Glomerular endothelial cell (primary cell): ENCODE data around the gene CFDP1. TPM values are rescaled to one million over a fixed set of nuclear protein-coding genes. Genes with fewer than 3 reads are reported as not detected.

Source experiments
- DNase-seq: peaks from one replicate; pipeline ENCODE4 v3.0.0-alpha.2; 2011; ENCODE audit warnings: low read depth, low spot score; ENCODE audit errors: extremely low read depth
- total RNA-seq: library from RNA; depleted of rRNA; stranded (reverse); fragments of >200 nt; gene quantifications from 2 replicates; pipeline ENCODE4 v1.2.3, GENCODE V29; 2015

CFDP1 gene
- total RNA-seq, 1 donor from 2014 or later = 74.8 TPM

DNA sequence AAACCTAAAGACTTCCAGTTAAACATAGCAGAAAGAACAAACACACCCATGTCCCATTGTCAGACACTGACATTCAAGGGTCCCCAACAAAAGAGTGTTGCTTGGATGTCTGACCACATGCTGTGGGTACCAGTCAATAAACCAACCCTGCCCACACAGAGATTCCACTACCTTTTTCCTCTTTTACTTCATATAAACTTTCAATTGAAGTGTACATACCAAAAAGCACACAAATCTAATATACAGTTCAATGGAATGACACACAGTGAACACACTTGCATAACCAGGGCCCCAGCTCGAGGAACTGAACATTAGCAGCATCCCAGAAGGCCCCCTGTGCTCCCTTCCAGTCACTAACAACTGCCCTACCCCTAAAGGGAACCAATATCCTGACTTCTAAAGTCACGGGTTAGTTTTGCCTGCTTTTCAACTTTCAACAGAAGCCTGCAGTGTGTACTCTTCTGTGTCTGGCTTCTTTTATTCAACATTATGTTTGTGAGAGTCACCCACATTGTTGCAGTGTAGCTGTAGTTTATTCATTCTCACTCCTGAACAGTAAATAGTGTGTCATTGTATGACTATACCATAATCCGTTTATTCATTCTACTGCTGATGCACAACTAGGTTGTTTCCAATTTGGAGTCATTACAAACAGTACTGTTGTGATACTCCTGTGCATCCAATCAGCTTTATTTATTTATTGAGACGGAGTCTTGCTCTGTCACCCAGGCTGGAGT lies 18.0 kb downstream of the CFDP1 start:
- DNase-seq = no peak

DNA sequence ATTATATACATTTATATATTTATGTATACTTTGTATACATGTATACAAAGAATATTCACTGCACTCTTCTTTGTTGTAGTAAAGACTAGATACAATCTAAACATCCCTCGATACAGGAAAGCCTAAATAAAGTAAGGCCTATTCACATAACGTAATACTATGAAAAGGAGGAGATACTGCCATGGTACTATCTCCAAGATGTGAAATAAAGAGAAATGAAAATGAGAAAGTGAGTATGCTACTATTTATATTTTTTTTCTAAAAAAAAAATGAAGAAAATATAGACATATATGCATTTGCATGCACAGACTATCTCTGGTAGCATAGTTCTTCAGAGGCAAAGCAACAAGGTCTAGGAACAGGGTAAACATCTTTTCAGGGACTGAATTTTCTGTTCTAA lies 19.4 kb downstream of the CFDP1 start:
- no peak for DNase-seq

DNA sequence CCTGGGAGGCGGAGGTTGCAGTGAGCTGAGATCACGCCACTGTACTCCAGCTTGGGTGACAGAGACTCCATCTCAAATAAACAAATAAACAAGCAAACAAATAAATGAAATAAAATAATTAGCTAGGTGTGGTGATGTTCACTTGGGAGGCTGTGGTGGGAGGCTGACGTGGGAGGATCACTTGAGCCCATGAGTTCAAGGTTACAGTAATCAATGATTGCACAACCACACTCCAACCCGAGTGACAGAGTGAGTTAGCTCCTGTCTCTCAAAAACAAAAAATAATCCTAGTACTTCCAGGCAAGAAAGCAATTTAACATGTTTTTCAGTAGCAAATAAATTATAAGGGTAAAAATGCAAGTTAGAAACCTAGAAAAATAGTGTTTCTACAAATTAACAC lies 26.4 kb downstream of the CFDP1 start:
- DNase-seq = no peak

DNA sequence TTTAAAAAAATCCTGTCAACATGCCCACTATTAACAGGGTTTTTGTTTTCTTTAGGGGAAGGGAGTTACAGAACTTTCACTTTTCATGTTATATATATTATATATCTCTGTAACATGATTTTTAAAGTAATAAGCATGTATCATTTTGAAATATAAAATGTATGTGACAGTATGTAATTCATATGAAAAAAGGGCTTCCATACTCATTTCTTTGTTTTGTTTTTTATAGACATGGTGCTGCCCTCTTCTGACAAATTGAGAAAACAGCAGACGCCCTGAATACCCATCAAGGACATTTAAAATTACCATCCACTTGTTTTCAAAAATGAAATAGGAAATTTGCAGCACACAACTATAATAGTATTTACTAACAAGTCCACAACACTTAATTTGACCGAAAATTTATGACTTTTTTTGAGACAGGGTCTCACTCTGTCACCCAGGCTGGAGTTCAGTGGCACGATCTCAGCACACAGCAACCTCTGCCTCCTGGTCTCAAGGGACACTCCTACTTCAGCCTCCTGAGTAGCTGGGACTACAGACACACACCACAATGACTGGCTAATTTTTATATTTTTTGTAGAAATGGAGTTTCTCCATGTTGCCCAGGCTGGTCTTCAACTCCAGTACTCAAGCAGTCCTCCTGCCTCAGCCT lies 30.4 kb downstream of the CFDP1 start:
- no peak for DNase-seq

DNA sequence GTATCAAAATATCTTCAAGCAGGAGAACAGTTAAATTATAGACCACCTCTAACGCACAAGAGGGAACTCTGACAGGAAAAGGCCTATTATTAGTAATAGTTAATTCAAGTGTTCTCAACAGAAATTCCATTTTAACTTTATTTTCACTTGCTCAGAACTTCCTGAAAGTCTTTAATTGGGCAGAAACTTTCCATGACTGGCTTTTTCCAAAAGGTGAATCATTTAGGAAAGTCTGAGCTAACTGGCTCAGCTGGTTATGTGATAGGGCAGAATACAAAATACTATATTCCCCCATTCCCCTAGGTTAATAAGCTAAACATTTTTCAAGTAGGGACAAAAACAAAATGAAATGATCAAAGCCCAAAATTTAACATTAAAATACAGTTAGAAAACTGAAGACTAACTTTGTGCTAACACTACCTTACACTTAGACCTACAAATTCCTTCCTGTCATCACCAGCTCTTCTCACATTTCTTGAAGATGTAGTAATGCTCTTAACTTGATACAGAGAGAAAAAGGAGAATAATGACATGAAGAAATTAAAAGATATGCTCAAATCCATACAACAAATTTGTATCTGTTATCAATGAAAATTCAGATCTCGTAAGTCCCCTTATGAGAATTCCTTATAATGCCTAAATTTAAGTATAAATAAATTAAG lies 31.0 kb downstream of the CFDP1 start:
- peak; percentile 82 for DNase-seq

DNA sequence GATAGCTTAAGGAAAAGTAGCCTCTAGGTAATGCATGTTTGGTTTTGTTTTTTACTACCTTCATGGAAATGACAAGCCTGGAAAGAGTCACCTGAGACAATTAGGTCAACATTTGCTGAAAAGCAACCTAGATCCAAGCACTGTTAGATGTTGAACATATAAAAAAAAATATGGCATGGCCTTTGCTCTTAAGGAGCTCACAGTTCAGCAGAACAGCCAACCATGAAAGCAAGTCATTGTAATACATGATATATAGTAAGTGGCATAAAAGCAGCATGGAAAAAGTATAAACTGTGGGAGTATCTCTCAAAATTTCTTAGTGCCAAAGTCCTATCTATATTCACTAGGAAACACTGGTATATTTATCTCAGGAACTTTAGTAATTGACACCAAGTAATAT lies 31.6 kb downstream of the CFDP1 start:
- no peak for DNase-seq

DNA sequence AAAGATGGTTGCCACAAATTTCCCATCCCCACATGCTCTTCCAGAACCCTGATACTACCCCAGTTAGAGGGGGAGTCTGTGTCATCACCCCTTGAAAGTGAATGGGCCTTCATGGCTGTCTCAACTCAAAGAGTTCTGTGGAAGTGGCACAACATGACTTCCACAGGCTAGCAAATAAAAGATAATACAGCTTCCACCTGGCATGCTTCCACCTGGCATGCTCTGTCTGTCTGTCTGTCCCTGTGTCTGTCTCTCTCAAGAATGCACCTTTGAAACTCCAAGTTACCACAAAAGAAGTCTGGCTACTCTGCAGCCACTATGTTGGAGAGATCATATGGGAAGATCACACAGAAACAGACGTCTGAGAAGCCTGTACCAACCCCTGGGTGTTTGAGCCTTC lies 35.0 kb downstream of the CFDP1 start:
- DNase-seq = no peak

DNA sequence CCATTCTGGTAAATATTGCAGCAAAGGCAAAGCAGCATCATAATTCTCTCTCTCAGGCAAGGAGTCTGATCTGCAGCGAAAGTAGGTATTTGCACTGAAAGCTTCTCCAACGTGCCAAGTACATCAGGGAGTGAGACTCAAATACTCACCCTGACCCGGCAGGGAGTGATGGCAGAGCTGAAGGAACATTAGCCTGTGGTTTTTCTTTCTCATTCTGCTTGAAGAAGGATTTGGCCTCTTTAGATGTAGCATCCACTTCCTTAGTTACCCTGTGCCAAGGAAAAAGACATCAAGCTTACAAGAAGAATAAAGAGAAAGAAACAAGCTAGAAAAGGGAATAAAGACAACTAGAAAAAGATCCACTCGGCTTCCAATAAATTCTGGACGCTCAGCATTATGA lies 38.4 kb downstream of the CFDP1 start:
- no peak for DNase-seq

DNA sequence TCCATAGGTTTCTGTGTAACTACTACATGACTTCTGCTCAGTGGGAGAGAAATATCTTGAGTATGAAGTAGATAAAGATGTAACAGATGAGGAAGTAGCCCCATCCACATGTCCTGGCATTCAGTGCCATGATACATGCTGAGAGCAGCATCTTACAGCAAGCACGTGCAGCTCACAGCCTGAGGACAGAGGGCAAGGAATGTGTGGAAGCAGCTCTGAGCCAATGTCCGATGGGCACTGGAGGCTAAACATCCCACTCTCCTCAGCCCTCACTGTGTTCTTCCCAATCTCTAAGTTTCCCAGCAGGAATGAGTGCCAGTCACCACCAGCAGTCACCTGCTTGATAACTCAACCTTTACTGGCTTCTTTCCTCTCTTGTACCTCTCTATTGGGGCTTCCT lies 40.4 kb downstream of the CFDP1 start:
- no peak for DNase-seq

DNA sequence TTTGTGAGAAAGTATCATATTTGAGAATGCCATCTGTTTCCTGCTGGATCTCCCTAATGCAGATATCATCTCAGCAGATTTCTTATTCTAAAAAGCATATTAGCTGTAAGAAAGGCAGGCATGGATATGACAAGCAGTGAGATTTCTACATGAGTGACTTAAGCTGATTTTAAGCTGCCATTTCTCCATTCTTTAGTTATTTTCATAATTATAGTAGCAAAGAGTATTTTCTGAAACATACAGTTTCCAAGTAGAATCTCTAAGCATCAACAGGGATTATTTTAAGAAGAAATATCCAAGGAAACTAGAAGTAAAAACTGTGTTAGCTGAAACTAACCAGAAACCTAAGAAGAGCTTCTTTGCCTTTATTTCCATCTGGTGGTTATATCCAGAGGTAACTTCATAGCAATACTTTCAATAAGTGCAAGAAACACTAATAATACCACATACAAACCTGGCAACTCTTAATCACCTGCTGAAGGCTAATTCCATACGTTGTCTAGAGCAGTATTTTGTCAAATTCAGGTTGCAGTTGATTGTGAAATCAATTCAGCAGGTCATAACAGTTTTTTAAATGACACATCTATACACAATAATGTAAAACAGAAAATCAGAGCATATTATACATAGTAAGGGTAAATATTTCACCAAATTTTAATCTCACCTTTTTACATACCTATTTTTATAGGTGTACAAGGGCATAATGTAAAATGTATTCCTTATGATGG lies 42.2 kb downstream of the CFDP1 start:
- no peak for DNase-seq

DNA sequence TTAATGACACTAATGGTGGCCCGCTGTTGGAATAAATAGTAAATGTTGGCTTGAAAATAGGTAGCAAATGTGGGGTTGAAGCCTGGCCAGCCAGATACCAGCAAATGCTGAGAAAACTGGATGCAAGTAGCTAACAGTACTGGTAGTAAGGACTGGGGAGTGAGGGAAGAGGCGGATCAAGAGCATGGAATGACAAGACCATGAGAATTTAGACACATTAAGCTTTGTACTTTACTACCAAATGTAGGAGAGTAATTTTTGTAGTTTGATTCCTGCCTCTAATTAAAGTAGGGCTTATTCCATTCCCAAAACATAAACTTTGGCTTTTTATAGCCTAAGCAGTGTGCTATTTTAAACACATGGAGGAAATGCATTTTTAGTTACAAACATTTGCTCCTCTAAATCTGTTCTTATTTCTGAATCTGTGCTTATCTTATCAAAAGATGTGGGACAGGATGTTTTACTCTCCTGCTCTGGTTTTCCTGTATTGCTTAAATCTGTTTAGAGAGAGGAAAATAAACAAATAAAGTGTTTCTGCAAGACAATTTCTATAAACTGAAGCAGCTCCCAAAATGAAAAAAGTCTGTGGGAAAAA lies 44.1 kb downstream of the CFDP1 start:
- DNase-seq = no peak

DNA sequence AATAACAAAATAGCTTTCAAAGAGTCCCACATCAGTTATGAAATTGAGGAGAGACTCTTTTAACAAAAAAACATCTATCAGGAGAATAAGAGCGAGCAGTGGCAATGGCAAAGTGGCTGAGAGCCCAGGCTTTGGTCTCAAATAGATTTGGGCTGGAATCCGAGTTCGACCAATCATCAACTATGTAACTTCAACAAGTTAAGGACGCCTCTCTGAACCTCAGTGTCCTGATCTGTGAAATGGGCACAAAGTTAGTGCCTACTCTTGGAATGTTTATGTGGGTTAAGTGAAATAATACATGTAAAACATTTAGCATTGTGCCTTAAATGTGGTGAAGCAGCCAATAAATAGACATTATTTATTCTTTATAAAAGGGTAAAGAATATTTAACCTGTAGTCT lies 45.4 kb downstream of the CFDP1 start:
- DNase-seq = no peak

DNA sequence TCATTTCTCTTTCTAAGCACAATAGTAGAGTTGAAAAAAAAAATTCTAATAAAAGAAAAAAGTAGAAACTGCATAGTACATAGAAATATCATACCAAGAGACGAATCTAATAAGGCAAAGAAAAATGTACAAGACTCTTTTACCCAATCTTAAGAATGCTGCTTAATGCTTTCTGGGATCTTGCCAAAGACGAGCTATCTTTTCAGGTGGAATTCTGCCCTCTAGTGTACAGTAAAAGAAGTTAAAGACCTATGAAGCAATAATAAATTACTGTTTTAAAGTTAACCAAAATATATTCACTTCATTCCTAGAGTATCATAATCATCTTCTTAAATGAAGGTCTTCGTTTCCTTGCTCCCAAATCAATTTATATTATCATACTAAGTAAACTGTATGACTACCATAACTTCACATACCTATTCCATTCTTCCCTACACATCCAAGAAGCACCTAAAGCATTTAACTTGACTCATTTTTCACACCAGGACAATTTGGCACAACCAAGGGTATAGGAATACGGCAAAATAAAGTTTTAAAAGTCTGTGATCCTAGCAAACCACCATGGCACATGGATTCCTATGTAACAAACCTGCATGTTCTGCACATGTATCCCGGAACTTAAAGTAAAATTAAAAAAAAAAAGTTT lies 47.7 kb downstream of the CFDP1 start:
- DNase-seq = peak; percentile 76

DNA sequence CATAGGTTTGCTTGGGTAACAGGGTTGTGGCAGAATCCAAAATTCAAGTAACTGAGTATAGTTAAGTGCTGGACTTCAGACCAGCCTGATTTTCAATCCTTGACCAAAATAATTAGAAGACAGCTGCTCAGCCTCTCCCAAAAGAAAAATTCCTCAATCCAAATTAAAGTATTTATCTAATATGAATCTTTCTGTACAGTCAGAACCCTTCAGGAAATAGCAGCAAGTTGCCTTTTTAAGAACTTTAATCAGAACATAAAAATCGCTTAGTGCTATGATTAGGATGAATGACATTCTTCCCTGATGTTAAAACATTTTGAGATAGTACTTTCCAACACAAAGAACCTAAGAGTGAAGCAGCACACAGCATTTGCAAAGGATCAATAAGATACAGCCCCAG lies 50.2 kb downstream of the CFDP1 start:
- DNase-seq = no peak

DNA sequence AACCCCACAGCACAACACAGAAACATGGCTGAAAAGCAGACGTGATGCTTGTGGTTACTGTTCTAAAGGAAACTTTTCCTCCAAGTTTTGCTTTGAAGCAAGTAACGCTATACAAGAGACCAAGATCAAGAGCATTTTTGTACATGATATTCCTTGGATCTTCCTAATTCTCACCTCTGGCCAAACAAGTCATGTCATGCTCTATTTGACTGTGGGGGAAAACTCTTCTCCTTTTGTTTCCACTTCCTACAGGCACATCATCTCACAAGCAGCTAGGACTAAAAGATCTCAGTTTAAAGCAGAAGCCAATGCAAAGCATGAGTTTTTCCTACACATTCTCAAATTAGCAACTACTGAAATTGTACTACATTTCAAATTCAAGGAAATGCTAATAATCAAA lies 50.7 kb downstream of the CFDP1 start:
- no peak for DNase-seq

DNA sequence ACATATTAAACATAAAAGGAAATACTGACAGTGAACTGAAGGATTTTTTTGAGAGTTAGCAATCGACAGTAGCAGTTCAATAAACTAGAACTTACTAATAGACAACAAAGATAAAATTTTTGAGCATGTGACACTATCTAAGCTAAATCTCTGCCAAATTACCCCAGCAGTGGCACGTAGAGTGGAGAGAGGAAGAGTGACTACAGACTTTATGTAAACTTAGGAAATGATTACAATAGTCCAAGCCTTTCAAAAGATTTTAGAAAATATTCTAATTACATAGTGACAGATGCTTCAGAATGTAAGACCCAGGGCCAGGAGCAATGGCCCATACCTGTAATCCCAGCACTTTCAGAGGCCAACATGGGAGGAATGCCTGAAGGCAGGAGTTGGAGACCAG lies 52.4 kb downstream of the CFDP1 start:
- no peak for DNase-seq

DNA sequence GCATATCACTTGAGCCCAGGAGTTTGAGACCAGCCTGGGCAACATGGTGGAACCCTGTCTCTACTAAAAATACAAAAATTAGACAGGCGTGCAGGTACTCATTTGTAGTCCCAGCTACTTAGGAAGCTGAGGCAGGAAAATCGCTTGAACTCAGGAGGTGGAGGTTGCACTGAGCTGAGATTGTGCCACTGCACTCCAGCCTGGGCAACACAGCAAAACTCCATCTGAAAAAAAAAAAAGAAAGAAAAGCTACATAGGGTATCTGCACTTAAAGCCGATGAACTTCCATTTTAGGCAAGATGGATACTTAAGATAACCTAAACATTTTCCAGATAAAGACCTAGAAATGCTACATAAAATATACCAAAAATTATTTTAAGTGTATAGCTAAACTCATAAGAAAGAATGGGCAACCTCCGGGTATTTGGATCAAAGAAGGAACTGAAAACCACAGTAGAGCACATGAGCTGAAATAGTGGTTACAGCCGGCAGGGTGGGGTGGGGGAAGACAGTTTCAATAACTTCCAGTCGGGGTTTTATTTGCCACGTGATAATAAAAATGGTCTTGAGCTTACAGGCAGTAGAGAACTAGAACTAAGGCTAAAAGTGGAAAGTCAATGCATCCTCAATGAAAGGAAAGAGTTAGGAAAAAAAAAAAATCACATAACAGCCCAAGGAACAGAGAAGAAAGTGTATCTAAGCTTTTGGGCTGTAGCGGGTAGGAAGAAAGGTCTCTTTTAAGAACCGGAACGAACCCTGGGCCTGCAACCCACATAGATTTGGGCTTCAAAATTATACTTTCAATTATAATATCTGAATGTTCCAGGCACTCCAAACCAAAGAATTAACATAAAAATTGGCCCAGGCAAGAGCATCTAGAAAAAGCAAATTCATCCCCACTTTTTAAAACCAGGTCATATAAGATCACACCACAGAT lies 53.1 kb downstream of the CFDP1 start:
- DNase-seq = no peak

DNA sequence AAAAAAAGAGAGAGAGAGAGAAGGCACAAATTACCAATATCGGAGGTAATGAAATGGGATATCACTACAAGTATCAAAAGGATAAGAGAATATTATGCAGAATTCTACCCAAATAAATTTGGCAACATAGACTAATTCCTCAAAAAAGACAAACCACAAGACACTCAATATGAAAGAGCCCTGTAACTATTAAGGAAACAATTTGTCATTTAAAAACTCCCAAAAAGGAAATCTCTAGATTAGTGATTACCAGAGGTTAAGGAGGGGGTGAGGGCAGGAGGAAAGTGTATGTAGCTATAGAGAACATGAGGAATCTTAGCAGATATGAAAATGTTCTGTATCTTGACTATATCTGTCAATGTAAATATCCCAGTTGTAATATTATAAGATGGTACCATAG lies 54.0 kb downstream of the CFDP1 start:
- DNase-seq = no peak

DNA sequence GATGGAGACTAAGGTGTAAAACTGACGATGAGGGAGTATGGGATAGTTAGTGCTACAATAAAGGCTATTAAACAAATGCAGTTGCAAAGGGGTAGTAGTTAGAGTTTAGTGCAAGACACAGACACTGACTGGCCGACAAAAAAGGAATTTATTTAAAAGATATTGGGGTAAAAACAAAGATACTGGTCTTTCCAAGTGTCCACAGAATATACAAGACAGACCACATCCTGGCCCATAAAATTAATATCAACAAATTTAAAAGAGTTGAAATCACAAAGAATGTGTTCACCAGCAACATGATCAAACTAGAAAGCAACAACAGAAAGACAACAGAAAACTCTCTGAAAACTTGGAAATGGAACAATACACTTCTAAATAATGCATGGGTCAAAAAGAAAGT lies 54.7 kb downstream of the CFDP1 start:
- DNase-seq = no peak
